ENCODE results near the gene AGMO. TPM values are rescaled to one million over a fixed set of nuclear protein-coding genes. Genes with fewer than 3 reads are reported as not detected.

The AGMO gene
- polyA plus RNA-seq, 4 donors: 2.5 to 23.0 (median 9.9) TPM

- 52 to 70% (median 58%) methylated on average over 2 of the region's 2 CpGs for WGBS, 3 donors
- H3K27me3 ChIP-seq (ENCODE audit: control insufficient read depth in 3 of 3, insufficient read depth in 3 of 3, low read length in 3 of 3): no peaks in the 10 kb centered on the region
- H3K9me3 ChIP-seq (ENCODE audit: control insufficient read depth in 2 of 2, insufficient read depth in 1 of 2, low read depth in 1 of 2, low read length in 1 of 2): no peaks in the 10 kb centered on the region
- no peak for DNase-seq
- no peak for FAIRE-seq
- no peaks in the 10 kb centered on the region for H3K36me3 ChIP-seq (ENCODE audit: control insufficient read depth in 3 of 3, insufficient read depth in 2 of 3, low read depth in 1 of 3, low read length in 3 of 3)
- H3K4me1 ChIP-seq (ENCODE audit: control insufficient read depth in 3 of 3, insufficient read depth in 2 of 3, low read depth in 1 of 3, low read length in 2 of 3): no peaks in the 10 kb centered on the region
- H3K4me3 ChIP-seq (ENCODE audit: low read depth in 1 of 3, low read length in 3 of 3): no peak overlapping the region
- no peak overlapping the region for H3K27ac ChIP-seq (ENCODE audit: low read depth in 1 of 3, low read length in 2 of 3)
These were observed 158.1 kb downstream of the AGMO start for GRCh38 chr7:15403751-15404150.

GRCh38 chr7:15403315-15403714 lies 158.5 kb downstream of the AGMO start:
- DNase-seq (no peak), FAIRE-seq (peak; percentile 39)
- no peaks in the 10 kb centered on the region for H3K27me3 ChIP-seq (ENCODE audit: control insufficient read depth in 3 of 3, insufficient read depth in 3 of 3, low read length in 3 of 3)
- no peaks in the 10 kb centered on the region for H3K9me3 ChIP-seq (ENCODE audit: control insufficient read depth in 2 of 2, insufficient read depth in 1 of 2, low read depth in 1 of 2, low read length in 1 of 2)
- no peak overlapping the region for H3K4me3 ChIP-seq (ENCODE audit: low read depth in 1 of 3, low read length in 3 of 3)
- no peaks in the 10 kb centered on the region for H3K4me1 ChIP-seq (ENCODE audit: control insufficient read depth in 3 of 3, insufficient read depth in 2 of 3, low read depth in 1 of 3, low read length in 2 of 3)
- H3K36me3 ChIP-seq (ENCODE audit: control insufficient read depth in 3 of 3, insufficient read depth in 2 of 3, low read depth in 1 of 3, low read length in 3 of 3): no peaks in the 10 kb centered on the region
- no peak overlapping the region for H3K27ac ChIP-seq (ENCODE audit: low read depth in 1 of 3, low read length in 2 of 3)
- WGBS, 3 donors: 0% methylated on average over 1 of the region's 1 CpG

- H3K4me3 ChIP-seq (ENCODE audit: low read depth in 1 of 3, low read length in 3 of 3): no peak overlapping the region
- H3K27ac ChIP-seq (ENCODE audit: low read depth in 1 of 3, low read length in 2 of 3): no peak overlapping the region
- 85 to 86% (median 85%) methylated on average over 2 of the region's 2 CpGs for WGBS, 3 donors
- H3K36me3 ChIP-seq (ENCODE audit: control insufficient read depth in 3 of 3, insufficient read depth in 2 of 3, low read depth in 1 of 3, low read length in 3 of 3): no peaks in the 10 kb centered on the region
- no peaks in the 10 kb centered on the region for H3K4me1 ChIP-seq (ENCODE audit: control insufficient read depth in 3 of 3, insufficient read depth in 2 of 3, low read depth in 1 of 3, low read length in 2 of 3)
- peak; percentile 72 for FAIRE-seq
- no peak for DNase-seq
- H3K27me3 ChIP-seq (ENCODE audit: control insufficient read depth in 3 of 3, insufficient read depth in 3 of 3, low read length in 3 of 3): no peaks in the 10 kb centered on the region
- H3K9me3 ChIP-seq (ENCODE audit: control insufficient read depth in 2 of 2, insufficient read depth in 1 of 2, low read depth in 1 of 2, low read length in 1 of 2): no peaks in the 10 kb centered on the region
These were observed 159.2 kb downstream of the AGMO start for GRCh38 chr7:15402436-15403136.

GRCh38 chr7:15400440-15400839 lies 161.4 kb downstream of the AGMO start:
- Histone ChIP-seq H3K36me3 (ENCODE audit: control insufficient read depth in 3 of 3, insufficient read depth in 2 of 3, low read depth in 1 of 3, low read length in 3 of 3) (no peaks in the 10 kb centered on the region), H3K27ac (ENCODE audit: low read depth in 1 of 3, low read length in 2 of 3) (no peak overlapping the region), H3K9me3 (ENCODE audit: control insufficient read depth in 2 of 2, insufficient read depth in 1 of 2, low read depth in 1 of 2, low read length in 1 of 2) (peaks cover 1 to 8% of the 10 kb centered on the region in 2 donors), H3K4me3 (ENCODE audit: low read depth in 1 of 3, low read length in 3 of 3) (no peak overlapping the region), H3K27me3 (ENCODE audit: control insufficient read depth in 3 of 3, insufficient read depth in 3 of 3, low read length in 3 of 3) (no peaks in the 10 kb centered on the region), H3K4me1 (ENCODE audit: control insufficient read depth in 3 of 3, insufficient read depth in 2 of 3, low read depth in 1 of 3, low read length in 2 of 3) (no peaks in the 10 kb centered on the region)
- DNase-seq (no peak), FAIRE-seq (no peak)
- 48 to 61% (median 60%) methylated on average over 3 of the region's 3 CpGs for WGBS, 3 donors

- WGBS, 3 donors: 77 to 82% (median 78%) methylated on average over 2 of the region's 2 CpGs
- no peak for FAIRE-seq
- H3K27ac ChIP-seq (ENCODE audit: low read depth in 1 of 3, low read length in 2 of 3): no peak overlapping the region
These were observed 162.4 kb downstream of the AGMO start for GRCh38 chr7:15399441-15399840.

GRCh38 chr7:15397922-15398760 lies 163.7 kb downstream of the AGMO start:
- H3K4me1 ChIP-seq (ENCODE audit: control insufficient read depth in 3 of 3, insufficient read depth in 2 of 3, low read depth in 1 of 3, low read length in 2 of 3): no peaks in the 10 kb centered on the region
- H3K9me3 ChIP-seq (ENCODE audit: control insufficient read depth in 2 of 2, insufficient read depth in 1 of 2, low read depth in 1 of 2, low read length in 1 of 2): peaks cover 1 to 8% of the 10 kb centered on the region in 2 donors
- no peaks in the 10 kb centered on the region for H3K36me3 ChIP-seq (ENCODE audit: control insufficient read depth in 3 of 3, insufficient read depth in 2 of 3, low read depth in 1 of 3, low read length in 3 of 3)
- H3K27me3 ChIP-seq (ENCODE audit: control insufficient read depth in 3 of 3, insufficient read depth in 3 of 3, low read length in 3 of 3): no peaks in the 10 kb centered on the region
- no peak overlapping the region for H3K27ac ChIP-seq (ENCODE audit: low read depth in 1 of 3, low read length in 2 of 3)
- DNase-seq (no peak), FAIRE-seq (no peak)
- WGBS, 3 donors: 82 to 89% (median 88%) methylated on average over 9 of the region's 9 CpGs
- H3K4me3 ChIP-seq (ENCODE audit: low read depth in 1 of 3, low read length in 3 of 3): no peak overlapping the region

More at GRCh38 chr7:15399441-15399840, 162.4 kb downstream of the AGMO start:
- Histone ChIP-seq H3K27me3 (ENCODE audit: control insufficient read depth in 3 of 3, insufficient read depth in 3 of 3, low read length in 3 of 3) (no peaks in the 10 kb centered on the region), H3K36me3 (ENCODE audit: control insufficient read depth in 3 of 3, insufficient read depth in 2 of 3, low read depth in 1 of 3, low read length in 3 of 3) (no peaks in the 10 kb centered on the region), H3K9me3 (ENCODE audit: control insufficient read depth in 2 of 2, insufficient read depth in 1 of 2, low read depth in 1 of 2, low read length in 1 of 2) (peaks cover 1 to 8% of the 10 kb centered on the region in 2 donors), H3K4me3 (ENCODE audit: low read depth in 1 of 3, low read length in 3 of 3) (no peak overlapping the region), H3K4me1 (ENCODE audit: control insufficient read depth in 3 of 3, insufficient read depth in 2 of 3, low read depth in 1 of 3, low read length in 2 of 3) (no peaks in the 10 kb centered on the region)
- DNase-seq: no peak

- no peak overlapping the region for H3K27ac ChIP-seq (ENCODE audit: low read depth in 1 of 3, low read length in 2 of 3)
- H3K4me1 ChIP-seq (ENCODE audit: control insufficient read depth in 3 of 3, insufficient read depth in 2 of 3, low read depth in 1 of 3, low read length in 2 of 3): no peaks in the 10 kb centered on the region
- H3K9me3 ChIP-seq (ENCODE audit: control insufficient read depth in 2 of 2, insufficient read depth in 1 of 2, low read depth in 1 of 2, low read length in 1 of 2): peaks cover 1 to 8% of the 10 kb centered on the region in 2 donors
- DNase-seq: no peak
- no peaks in the 10 kb centered on the region for H3K36me3 ChIP-seq (ENCODE audit: control insufficient read depth in 3 of 3, insufficient read depth in 2 of 3, low read depth in 1 of 3, low read length in 3 of 3)
- no peak for FAIRE-seq
- no peaks in the 10 kb centered on the region for H3K27me3 ChIP-seq (ENCODE audit: control insufficient read depth in 3 of 3, insufficient read depth in 3 of 3, low read length in 3 of 3)
- 94 to 98% (median 98%) methylated on average over 23 to 43 of the region's 43 CpGs for WGBS, 3 donors
- no peak overlapping the region for H3K4me3 ChIP-seq (ENCODE audit: low read depth in 1 of 3, low read length in 3 of 3)
These were observed 164.7 kb downstream of the AGMO start for GRCh38 chr7:15397159-15397550.

- Histone ChIP-seq H3K36me3 (ENCODE audit: control insufficient read depth in 3 of 3, insufficient read depth in 2 of 3, low read depth in 1 of 3, low read length in 3 of 3) (no peaks in the 10 kb centered on the region), H3K4me1 (ENCODE audit: control insufficient read depth in 3 of 3, insufficient read depth in 2 of 3, low read depth in 1 of 3, low read length in 2 of 3) (no peaks in the 10 kb centered on the region), H3K9me3 (ENCODE audit: control insufficient read depth in 2 of 2, insufficient read depth in 1 of 2, low read depth in 1 of 2, low read length in 1 of 2) (peaks cover 1 to 8% of the 10 kb centered on the region in 2 donors), H3K4me3 (ENCODE audit: low read depth in 1 of 3, low read length in 3 of 3) (no peak overlapping the region), H3K27ac (ENCODE audit: low read depth in 1 of 3, low read length in 2 of 3) (no peak overlapping the region), H3K27me3 (ENCODE audit: control insufficient read depth in 3 of 3, insufficient read depth in 3 of 3, low read length in 3 of 3) (no peaks in the 10 kb centered on the region)
- FAIRE-seq (no peak), DNase-seq (no peak)
- WGBS, 3 donors: 87 to 91% (median 87%) methylated on average over 24 of the region's 24 CpGs
These were observed 165.3 kb downstream of the AGMO start for GRCh38 chr7:15396210-15397158.

All from small intestine (tissue), 7 donors.